Activated naive CD4-positive, alpha-beta T cell treated with anti-CD3 and anti-CD28 coated beads, Interleukin-2, amount 50 U/mL, for 72 hours (primary cell): ENCODE data around the gene C16orf87. TPM values are rescaled to one million over a fixed set of nuclear protein-coding genes. Genes with fewer than 3 reads are reported as not detected.

Source experiments
- ATAC-seq, 2 donors: fragments of 150-1000 bp; cut with Tn5 transposase; 2 replicates each; pipeline ENCODE4 v1.10.0; 2021; ENCODE audit warnings: mild to moderate bottlenecking in 2 of 2, moderate library complexity in 2 of 2
- DNase-seq, 2 donors: peaks; one replicate each; pipeline ENCODE4 v3.0.0; 2021 to 2022; ENCODE audit warnings: low spot score in 2 of 2
- H3K27ac Mint-ChIP-seq, 2 donors: one replicate each; pipeline ENCODE4 v1.8.0; 2022; ENCODE audit warnings: mild to moderate bottlenecking in 2 of 2, mixed read lengths in 2 of 2
- H3K36me3 Mint-ChIP-seq, 2 donors: one replicate each; pipeline ENCODE4 v1.8.0; 2022; ENCODE audit warnings: mixed read lengths in 2 of 2
- H3K9me3 Mint-ChIP-seq, 2 donors: one replicate each; pipeline ENCODE4 v1.8.0; 2022; ENCODE audit warnings: mixed read lengths in 2 of 2
- total RNA-seq, 2 donors: library from RNA; stranded (reverse); gene quantifications; one replicate each; pipeline ENCODE4 v1.2.3, GENCODE V29; 2022

Gene C16orf87
- total RNA-seq, 2 donors from 2014 or later = 15.8 to 15.9 TPM

DNA sequence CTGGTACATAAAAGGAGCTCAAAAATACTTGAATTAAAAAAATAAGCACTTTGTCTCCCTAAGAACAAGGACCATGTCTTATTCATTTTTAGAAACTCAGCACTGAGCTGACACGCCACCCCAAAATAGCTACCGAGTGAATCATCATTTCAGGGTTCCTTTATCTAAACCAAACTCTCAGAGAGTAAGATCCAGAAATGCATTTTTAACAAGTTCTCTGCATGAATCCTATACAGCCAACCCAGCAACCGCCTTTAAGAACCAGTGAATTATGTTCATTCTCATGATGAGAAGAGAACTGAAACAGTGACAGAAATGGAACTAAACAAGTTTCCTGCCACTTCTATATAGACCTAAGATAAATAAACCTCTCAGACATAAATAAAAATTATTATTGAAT, 8.7 kb downstream of the C16orf87 start:
- ATAC-seq (peak; percentile 96 to 97), DNase-seq (peak in 1 of 2 donors; percentile 47)
- H3K27ac Mint-ChIP-seq = no peak overlapping the region

DNA sequence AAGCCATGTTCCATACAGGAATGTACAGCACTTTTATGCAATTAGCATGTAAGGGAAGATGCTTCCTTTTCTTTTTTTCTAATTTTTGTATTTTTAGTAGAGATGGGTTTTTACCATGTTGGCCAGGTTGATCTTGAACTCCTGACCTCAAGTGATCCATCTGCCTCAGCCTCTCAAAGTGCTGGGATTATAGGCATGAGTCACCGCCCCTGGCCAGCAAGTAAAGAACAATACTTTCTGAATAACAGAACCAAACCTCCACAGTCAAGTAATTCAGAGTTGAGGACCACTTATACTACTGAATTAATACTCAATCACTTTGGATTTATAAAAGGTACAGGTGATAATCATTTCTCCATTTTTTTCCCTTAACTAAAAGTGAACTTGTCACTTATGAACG, 13.0 kb downstream of the C16orf87 start:
- DNase-seq (no peak), ATAC-seq (no peak)
- Mint-ChIP-seq H3K9me3 (peaks cover 0 to 26% of the 10 kb centered on the region in 2 donors), H3K27ac (no peak overlapping the region), H3K36me3 (peaks cover 15 to 44% of the 10 kb centered on the region in 2 donors)

More for the DNA sequence above, 8.7 kb downstream of the C16orf87 start:
- H3K9me3 Mint-ChIP-seq = no peaks in the 10 kb centered on the region
- H3K36me3 Mint-ChIP-seq = peaks cover 0 to 8% of the 10 kb centered on the region in 2 donors

DNA sequence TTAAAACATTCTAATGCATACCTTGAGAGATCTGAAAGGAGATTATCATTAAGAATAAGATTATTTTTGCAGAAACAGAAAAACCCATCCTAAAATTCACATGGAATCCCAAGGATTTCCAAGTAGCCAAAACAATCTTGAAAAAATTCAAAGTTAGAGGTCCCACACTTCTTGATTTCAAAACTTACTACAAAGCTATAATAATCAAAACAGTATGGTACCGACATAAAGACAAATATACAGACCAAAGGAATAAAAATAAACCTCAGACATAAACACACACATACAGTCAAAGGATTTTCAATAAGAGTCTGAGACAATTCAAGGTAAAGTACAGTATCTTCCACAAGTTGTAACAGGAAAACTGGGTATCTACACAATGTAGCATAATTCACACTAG, 16.2 kb downstream of the C16orf87 start:
- H3K27ac Mint-ChIP-seq = peak overlapping the region in 1 of 2 donors; percentile 9
- peaks cover 0 to 31% of the 10 kb centered on the region in 2 donors for H3K9me3 Mint-ChIP-seq
- H3K36me3 Mint-ChIP-seq = peaks cover 15 to 48% of the 10 kb centered on the region in 2 donors
- no peak for DNase-seq
- no peak for ATAC-seq

DNA sequence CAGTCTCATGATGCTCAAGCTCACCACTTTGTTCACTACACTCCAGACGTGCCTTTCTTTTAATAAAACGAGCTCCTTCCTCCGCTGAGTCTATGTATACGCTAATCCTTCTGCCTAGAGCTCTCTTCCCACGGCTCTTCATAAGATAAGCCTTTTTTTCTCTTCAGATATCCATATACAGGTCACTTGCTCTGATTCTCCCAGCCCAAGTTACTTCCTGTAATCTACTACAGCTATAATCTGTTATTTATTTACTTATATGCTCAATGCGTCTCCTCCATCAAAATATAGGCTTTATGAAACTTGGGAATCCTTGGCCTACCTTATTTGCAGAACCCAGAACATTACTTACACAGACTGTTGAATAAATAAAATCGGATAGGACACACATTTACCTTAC, 17.4 kb downstream of the C16orf87 start:
- ATAC-seq = no peak
- Mint-ChIP-seq H3K9me3 (peaks cover 0 to 31% of the 10 kb centered on the region in 2 donors), H3K27ac (peak overlapping the region in 1 of 2 donors; percentile 3), H3K36me3 (peaks cover 15 to 48% of the 10 kb centered on the region in 2 donors)
- DNase-seq = no peak

DNA sequence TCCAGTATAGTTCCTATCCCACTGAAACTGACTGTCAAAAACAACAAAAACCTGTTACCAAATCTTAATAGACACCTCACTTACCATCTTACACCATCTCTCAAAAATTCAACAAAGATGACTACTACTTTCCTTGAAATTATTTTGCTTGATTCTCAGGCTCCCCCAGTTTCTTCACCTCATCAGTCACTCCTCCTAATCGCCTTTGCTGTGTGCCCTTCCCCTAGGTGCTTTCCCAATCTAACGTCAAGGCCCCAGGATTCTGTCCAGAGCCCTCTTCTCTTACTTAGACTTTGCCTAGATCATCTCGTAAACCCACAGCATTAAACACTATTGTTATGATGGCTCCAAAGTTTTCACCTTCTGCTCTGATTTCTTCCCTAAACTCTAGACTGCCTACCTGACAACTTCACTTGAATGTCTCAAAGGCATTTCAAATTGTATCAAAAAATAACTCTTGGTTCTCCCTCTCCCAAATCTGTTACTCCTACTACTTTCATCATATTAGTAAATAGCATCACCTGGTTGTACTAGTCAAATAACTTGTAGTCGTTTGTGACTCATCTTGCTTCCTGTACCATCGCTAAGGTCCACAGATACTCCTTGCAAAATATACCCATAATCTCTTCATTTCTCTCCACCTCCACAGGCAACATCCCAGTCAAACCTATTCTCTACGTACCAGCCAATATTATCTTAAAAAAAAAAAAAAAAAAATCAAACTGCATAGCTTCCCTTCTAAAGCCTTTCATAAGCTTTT, 18.0 kb downstream of the C16orf87 start:
- H3K27ac Mint-ChIP-seq = peak overlapping the region; percentile 6 to 82
- H3K9me3 Mint-ChIP-seq = peaks cover 0 to 31% of the 10 kb centered on the region in 2 donors
- peaks cover 17 to 50% of the 10 kb centered on the region in 2 donors for H3K36me3 Mint-ChIP-seq
- ATAC-seq (peak; percentile 65 to 80), DNase-seq (no peak)

DNA sequence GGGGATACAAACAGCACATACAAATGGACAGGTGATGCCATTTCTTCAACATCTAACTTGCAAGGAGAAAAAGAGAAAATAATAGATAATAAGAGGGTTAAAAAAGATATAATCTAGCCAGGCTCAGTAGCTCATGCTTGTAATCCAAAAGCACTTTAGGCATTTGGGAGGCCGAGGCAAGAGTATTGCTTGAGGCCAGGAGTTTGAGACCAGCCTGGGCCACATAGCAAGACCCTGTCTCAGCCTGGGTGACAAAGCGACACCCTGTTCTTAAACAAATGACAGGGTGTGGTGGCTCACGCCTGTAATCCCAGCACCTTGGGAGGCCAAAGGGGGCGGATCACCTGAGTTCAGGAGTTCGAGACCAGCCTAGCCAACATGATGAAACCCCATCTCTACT, 19.3 kb downstream of the C16orf87 start:
- Mint-ChIP-seq H3K36me3 (peaks cover 20 to 48% of the 10 kb centered on the region in 2 donors), H3K27ac (no peak overlapping the region), H3K9me3 (peaks cover 0 to 26% of the 10 kb centered on the region in 2 donors)
- no peak for DNase-seq
- ATAC-seq = no peak

DNA sequence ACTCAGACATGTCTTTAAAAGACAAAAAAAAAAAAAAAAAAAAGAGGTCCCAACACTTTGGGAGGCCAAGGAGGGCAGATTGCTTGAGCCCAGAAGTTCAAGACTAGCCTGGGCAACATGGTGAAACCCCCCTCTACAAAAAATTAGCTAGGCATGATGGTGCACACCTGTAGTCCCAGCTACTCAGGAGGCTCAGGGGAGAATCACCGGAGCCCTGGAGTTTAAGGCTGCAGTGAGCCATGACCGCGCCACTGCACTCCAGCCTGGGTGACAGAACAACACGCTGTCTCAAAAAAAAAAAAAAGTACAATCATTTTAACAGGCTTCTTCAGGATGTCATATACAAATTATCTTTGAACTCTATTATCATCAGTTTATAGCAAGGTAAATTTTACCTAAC, 22.0 kb downstream of the C16orf87 start:
- Mint-ChIP-seq H3K9me3 (peaks cover 0 to 15% of the 10 kb centered on the region in 2 donors), H3K36me3 (peaks cover 13 to 25% of the 10 kb centered on the region in 2 donors), H3K27ac (no peak overlapping the region)
- ATAC-seq (no peak), DNase-seq (no peak)

DNA sequence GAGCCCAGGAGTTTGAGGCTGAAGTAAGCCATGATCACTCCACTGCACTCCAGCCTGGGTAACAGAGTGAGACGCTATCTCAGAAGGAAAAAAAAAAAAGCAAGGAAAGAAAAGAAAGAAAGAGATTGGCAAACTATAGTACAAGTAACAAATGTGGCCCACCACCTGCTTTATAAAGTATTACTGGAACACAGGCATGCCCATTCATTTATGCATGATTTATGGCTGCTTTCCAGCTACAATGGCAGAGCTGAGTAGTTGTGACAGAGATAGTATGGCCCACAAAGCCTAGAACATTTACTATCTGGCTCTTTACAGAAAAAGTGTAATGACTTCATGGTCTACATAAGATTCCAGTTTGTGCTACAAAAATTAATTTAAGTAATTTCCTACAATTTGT, 23.6 kb downstream of the C16orf87 start:
- no peak overlapping the region for H3K27ac Mint-ChIP-seq
- peaks cover 10 to 21% of the 10 kb centered on the region in 2 donors for H3K36me3 Mint-ChIP-seq
- DNase-seq (no peak), ATAC-seq (no peak)
- H3K9me3 Mint-ChIP-seq = peaks cover 0 to 4% of the 10 kb centered on the region in 2 donors

DNA sequence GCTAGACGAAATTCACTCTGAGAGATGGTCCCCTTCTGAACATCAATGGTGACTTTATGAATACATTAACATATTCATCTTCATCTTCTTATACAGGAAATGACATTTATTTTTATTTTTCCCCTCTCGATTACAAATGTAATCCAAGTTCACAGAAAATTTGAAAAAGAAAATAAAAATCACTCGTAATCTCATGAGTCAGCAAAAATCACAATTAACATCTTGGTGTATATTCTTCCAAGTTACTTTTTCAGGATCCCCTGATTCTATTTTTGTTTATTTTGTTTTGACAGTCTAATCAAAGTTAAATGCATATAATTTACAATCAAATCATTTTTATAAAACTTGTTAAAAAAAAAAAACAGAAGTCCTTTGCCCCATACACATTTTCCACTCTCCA, 27.6 kb downstream of the C16orf87 start:
- no peak overlapping the region for H3K27ac Mint-ChIP-seq
- H3K9me3 Mint-ChIP-seq = no peaks in the 10 kb centered on the region
- ATAC-seq = no peak
- H3K36me3 Mint-ChIP-seq = peaks cover 10 to 28% of the 10 kb centered on the region in 2 donors
- no peak for DNase-seq

DNA sequence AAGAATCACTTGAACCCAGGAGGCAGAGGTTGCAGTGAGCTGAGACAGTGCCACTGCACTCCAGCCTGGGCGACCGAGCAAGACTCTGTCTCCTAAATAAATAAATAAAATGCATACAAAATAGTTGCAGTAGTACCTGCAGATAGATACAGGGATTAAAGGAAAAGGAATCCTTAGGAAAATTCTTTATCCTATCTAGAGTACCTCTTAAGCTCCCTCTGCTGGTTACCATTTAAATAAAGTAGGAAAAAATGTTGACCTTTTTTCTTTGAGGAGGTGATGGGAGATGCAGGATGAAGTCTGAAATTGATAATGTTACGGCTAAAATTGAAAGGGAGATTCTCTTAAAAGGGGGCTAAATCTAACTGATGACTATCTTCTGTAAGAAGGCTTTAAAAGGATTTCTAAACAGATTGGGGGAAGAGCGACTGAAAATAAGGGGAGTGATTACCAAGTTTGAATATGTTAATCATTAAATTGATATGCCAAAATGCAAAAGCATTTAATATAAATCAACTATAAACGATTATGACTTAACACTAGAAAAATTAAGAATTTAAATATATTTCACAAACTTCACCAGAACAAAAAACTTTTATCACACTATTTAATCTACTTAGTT, 29.4 kb downstream of the C16orf87 start:
- Mint-ChIP-seq H3K9me3 (peaks cover 0 to 4% of the 10 kb centered on the region in 2 donors), H3K27ac (no peak overlapping the region), H3K36me3 (peaks cover 0 to 26% of the 10 kb centered on the region in 2 donors)
- no peak for ATAC-seq
- DNase-seq = no peak

DNA sequence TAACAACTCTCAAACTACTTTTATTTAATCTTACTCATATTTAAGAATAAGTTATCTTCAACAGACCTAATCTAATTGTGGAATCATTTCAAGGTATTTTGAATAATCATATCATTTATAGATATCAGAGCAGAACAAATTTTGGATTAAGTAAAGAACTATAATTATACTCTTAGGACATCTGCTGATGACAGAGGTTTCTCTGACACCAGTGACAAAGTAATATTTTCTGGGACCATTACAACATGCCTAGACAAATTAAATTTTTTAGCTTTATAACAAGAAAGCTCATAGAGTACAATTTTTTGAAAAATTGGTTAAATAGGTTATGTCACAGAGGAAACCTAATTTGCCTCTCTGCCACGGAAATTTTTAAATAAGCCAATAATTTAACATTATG, 30.5 kb downstream of the C16orf87 start:
- DNase-seq (no peak), ATAC-seq (no peak)
- Mint-ChIP-seq H3K9me3 (peaks cover 0 to 4% of the 10 kb centered on the region in 2 donors), H3K36me3 (peaks cover 3 to 37% of the 10 kb centered on the region in 2 donors), H3K27ac (no peak overlapping the region)

DNA sequence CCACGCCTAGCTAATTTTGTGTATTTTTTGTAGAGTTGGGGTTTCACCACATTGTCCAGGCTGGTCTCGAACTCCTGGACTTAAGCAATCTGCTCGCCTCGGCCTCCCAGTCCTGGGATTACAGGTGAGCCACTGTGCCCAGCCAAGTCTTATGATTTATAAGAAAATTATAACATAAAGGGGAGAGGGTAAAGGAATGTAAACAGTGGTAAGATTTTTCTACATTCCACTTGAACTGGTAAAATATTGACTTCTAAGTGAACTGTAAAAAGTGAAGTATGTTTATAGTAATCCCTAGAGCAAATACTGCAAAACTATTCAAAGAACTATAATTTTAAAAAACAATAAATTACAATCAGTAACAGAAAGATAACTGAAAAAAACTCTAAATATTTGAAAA, 33.5 kb downstream of the C16orf87 start:
- H3K9me3 Mint-ChIP-seq = peaks cover 13 to 15% of the 10 kb centered on the region in 2 donors
- DNase-seq (no peak), ATAC-seq (no peak)
- H3K36me3 Mint-ChIP-seq = peaks cover 16 to 42% of the 10 kb centered on the region in 2 donors
- no peak overlapping the region for H3K27ac Mint-ChIP-seq

DNA sequence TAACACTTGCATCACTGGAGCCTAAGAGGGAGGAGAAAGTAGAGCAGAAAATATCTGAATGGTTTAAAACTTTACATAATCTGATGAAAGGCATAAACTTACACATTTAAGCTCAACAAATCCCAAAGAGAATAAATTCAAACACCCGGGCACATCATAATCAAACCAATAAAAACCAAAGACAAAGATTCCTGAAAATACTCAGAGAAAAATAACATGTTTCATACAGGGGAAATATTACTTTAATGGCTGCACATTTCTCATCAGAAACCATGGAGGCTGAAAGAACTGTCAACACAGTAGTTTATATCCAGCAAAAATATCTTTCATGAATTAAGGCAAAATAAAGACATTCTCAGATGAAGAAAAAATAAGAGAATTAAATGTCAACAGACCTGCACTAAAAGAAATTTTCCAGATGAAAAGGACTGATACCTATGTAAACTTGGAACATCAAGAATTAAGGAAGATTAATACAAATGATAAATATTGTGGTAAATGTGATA, 34.2 kb downstream of the C16orf87 start:
- ATAC-seq (no peak), DNase-seq (no peak)
- Mint-ChIP-seq H3K27ac (no peak overlapping the region), H3K36me3 (peaks cover 16 to 40% of the 10 kb centered on the region in 2 donors), H3K9me3 (peaks cover 13 to 15% of the 10 kb centered on the region in 2 donors)

DNA sequence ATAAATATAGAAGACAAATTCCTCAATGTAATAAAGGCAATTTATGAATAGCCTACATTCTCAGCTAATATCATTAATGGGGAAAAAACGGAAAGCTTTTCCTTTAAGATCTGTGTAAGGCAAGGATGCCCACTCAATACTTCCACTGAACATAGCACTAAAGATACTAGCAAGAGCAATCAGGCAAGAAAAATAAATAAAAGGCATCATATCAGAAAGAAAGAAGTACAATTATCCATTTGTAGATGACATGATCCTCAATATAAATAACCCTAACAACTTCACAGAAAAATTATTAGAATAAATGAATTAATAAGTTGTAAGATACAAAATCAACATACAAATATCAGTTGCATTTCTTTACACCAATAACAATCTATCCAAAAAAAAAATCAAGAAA, 37.1 kb downstream of the C16orf87 start:
- DNase-seq = no peak
- H3K36me3 Mint-ChIP-seq = peaks cover 16 to 34% of the 10 kb centered on the region in 2 donors
- H3K9me3 Mint-ChIP-seq = peaks cover 15 to 16% of the 10 kb centered on the region in 2 donors
- no peak for ATAC-seq
- H3K27ac Mint-ChIP-seq = no peak overlapping the region

DNA sequence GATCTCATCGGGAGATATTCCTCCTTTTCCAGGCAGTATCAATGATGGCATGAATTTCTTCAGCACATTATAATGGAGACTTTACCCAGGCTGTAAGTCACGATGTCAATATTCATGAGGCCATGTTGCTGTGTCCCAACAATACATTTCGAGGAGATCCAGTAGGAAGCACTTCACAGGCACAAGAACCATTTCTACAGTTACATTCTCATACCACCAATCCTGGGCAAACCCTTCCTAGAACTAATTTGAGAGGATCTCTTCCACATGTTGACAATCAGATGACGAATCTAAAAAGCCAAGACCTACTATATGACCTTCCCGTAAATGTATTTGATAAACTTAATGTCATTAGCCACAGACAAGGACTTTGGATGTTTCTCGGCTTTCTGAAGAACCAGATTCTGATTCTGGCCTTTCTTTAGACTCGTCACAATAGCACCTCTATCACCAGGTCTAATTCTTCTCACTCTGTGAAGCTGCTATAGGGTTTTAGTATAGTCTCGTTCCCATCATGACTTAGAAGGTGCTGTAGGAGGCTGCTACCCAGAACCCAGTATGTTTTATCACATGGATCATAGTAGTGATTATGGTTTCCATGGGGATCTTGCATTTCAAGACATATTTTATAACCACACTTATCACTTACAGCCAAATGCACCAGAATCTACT, 40.2 kb downstream of the C16orf87 start:
- peaks cover 19 to 24% of the 10 kb centered on the region in 2 donors for H3K9me3 Mint-ChIP-seq
- DNase-seq (no peak), ATAC-seq (no peak)
- H3K36me3 Mint-ChIP-seq = peaks cover 23 to 29% of the 10 kb centered on the region in 2 donors
- H3K27ac Mint-ChIP-seq = peak overlapping the region in 1 of 2 donors; percentile 37

DNA sequence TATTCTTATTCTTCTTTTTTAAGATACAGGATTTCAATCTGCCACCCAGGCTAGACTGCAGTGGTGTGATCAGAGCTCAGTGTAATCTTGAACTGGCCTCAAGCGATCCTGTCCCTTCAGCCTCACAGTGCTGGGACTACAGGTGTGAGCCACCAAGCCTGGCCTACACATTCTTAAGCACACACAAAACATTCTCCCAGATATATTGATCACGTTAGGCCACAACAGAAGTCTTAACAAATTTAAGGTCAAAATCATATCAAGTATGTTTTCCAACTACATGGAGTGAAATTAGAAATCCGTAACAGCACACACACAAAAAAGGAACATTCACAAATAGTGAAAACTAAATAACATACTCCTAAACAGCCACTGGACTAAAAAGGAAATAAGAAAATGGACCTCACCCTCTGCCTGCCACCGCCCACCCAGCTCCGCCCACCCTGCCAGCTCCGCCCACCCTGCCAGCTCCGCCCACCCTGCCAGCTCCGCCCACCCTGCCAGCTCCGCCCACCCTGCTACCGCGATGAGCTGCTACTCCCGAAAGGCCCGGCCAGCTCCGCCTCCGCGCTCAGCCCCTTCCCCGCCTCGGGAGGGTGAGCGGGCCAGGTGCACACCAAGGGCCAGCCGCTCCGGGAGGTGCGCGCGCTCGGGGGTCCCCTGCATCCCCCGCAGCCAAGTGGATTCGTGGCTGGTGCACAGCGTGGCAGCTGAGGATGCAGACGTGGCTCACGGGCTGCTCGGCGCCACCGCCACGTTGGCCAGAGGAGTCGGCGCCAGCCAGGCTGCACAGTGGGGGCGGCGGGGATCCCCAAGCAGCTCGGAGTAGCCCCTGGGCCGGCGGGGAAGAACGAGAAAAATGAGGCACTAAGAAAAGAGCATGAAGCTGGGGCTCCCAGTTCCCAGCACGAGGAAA, 41.2 kb downstream of the C16orf87 start:
- peak overlapping the region in 1 of 2 donors; percentile 37 for H3K27ac Mint-ChIP-seq
- peak; percentile 97 for ATAC-seq
- peak; percentile 72 to 76 for DNase-seq
- H3K9me3 Mint-ChIP-seq = peaks cover 16 to 21% of the 10 kb centered on the region in 2 donors
- H3K36me3 Mint-ChIP-seq = peaks cover 15 to 22% of the 10 kb centered on the region in 2 donors
